Motor neuron (in vitro differentiated cells): ENCODE results near the gene DYNLL2. TPM values are rescaled to one million over a fixed set of nuclear protein-coding genes. Genes with fewer than 3 reads are reported as not detected.
"Not testable (repeated sequence)": the region's sequence is repeated elsewhere in the genome, so short reads cannot be mapped to it uniquely, and the experiment has no call there.

Experiments
- ATAC-seq, 8 experiments: fragments of 200-7000 bp; cut with Tn5 transposase; replicated peaks in 6 of 8; 2 replicates each; pipeline ENCODE4 v1.8.0; 2021; ENCODE audit warnings: mild to moderate bottlenecking in 8 of 8, moderate library complexity in 8 of 8
- H3K27ac ChIP-seq, 2 donors: fragments of 250-450 bp; sonication (Bioruptor Pico); 2 replicates each; pipeline ENCODE4 v1.9.0; 2021; ENCODE audit warnings: antibody characterized with exemption in 2 of 2, mild to moderate bottlenecking in 2 of 2, moderate library complexity in 1 of 2
- H3K4me1 ChIP-seq, 2 donors: fragments of 250-450 bp; sonication (Bioruptor Pico); replicated peaks in 1 of 2; 2 replicates each; pipeline ENCODE4 v1.6.1; 2021; ENCODE audit warnings: antibody characterized with exemption in 2 of 2, mild to moderate bottlenecking in 2 of 2, moderate library complexity in 1 of 2
- H3K4me3 ChIP-seq, 5 donors: fragments of 250-450 bp; sonication (Bioruptor Pico); 2 replicates each; pipeline ENCODE4 v1.9.0; 2021; ENCODE audit warnings: antibody characterized with exemption in 5 of 5, mild to moderate bottlenecking in 5 of 5, moderate library complexity in 4 of 5
- WGBS, 10 experiments: fragments of 450-650 bp; shearing (Covaris generic); methylation state at CpG; one replicate each; pipeline ENCODE4 v1.0.0; 2022; 5-methylcytosine and 5-hydroxymethylcytosine counted together
- in situ Hi-C, 9 experiments: fragments of 400-800 bp; cut with MboI; loops; one replicate each; pipeline ENCODE4 v1.15.0; 2021; ENCODE audit warnings: low sequenced_read_pairs in 9 of 9, low pct_unique_long_range_greater_than_20kb in 2 of 9; ENCODE audit not compliant: unreplicated experiment in 9 of 9
- total RNA-seq, 8 experiments: library from RNA; unstranded; fragments of 300-600 nt; gene quantifications; 2 replicates each; pipeline versions ENCODE4 v1.2.3 to v1.2.4, GENCODE V29; 2022

Gene DYNLL2
- total RNA-seq, 8 experiments from 2014 or later: 16.8 to 78.7 (median 36.0) TPM

GRCh38 chr17:58052945-58053715 is 30.1 kb upstream of the DYNLL2 start:
- no peak overlapping the region for H3K4me3 ChIP-seq
- peak overlapping the region in 1 of 2 donors; percentile 68 for H3K27ac ChIP-seq
- ATAC-seq: peak in 6 of 8 experiments; percentile 17 to 98 (median 96)
- peaks cover 12 to 18% of the 10 kb centered on the region in 2 donors for H3K4me1 ChIP-seq
- in situ Hi-C loops: no loop called here
- 12 to 84% (median 66%) methylated on average over 2 to 7 of the region's 8 CpGs for WGBS, 10 experiments

GRCh38 chr17:58054641-58055040 is 28.6 kb upstream of the DYNLL2 start:
- WGBS, 10 experiments: 0 to 90% (median 71%) methylated on average over 1 to 5 of the region's 6 CpGs; no CpG with 5 or more reads in 3 of the 10 experiments
- in situ Hi-C loops: no loop called here
- ATAC-seq: no peak
- Histone ChIP-seq H3K4me1 (peaks cover 12 to 18% of the 10 kb centered on the region in 2 donors), H3K4me3 (no peak overlapping the region), H3K27ac (no peak overlapping the region)

GRCh38 chr17:58056476-58056875 is 26.7 kb upstream of the DYNLL2 start:
- ATAC-seq: no peak
- in situ Hi-C loops: no loop called here
- Histone ChIP-seq H3K4me1 (peaks cover 12 to 18% of the 10 kb centered on the region in 2 donors), H3K4me3 (no peak overlapping the region), H3K27ac (no peak overlapping the region)

- Histone ChIP-seq H3K27ac (no peak overlapping the region), H3K4me3 (no peak overlapping the region), H3K4me1 (peaks cover 0 to 6% of the 10 kb centered on the region in 2 donors)
- ATAC-seq: peak in 1 of 8 experiments; percentile 16
- in situ Hi-C loops: no loop called here
- 17 to 67% (median 41%) methylated on average over 1 to 5 of the region's 5 CpGs; no CpG with 5 or more reads in 4 of the 10 experiments for WGBS, 10 experiments
These were observed 24.1 kb upstream of the DYNLL2 start for GRCh38 chr17:58059141-58059540.

GRCh38 chr17:58060596-58061191 is 22.5 kb upstream of the DYNLL2 start:
- H3K27ac ChIP-seq: no peak overlapping the region
- H3K4me3 ChIP-seq: no peak overlapping the region
- in situ Hi-C loops: no loop called here
- H3K4me1 ChIP-seq: peaks cover 0 to 6% of the 10 kb centered on the region in 2 donors
- 0 to 65% (median 25%) methylated on average over 1 to 7 of the region's 9 CpGs; no CpG with 5 or more reads in 4 of the 10 experiments for whole genome bisulfite sequencing, 10 experiments
- ATAC-seq: peak in 6 of 8 experiments; percentile 41 to 91 (median 68)

- 42 to 87% (median 70%) methylated on average over 2 to 4 of the region's 5 CpGs; no CpG with 5 or more reads in 4 of the 10 experiments for WGBS, 10 experiments
- Histone ChIP-seq H3K4me3 (no peak overlapping the region), H3K27ac (no peak overlapping the region), H3K4me1 (peaks cover 0 to 12% of the 10 kb centered on the region in 2 donors)
- no peak for ATAC-seq
- in situ Hi-C loops: no loop called here
These were observed 21.5 kb upstream of the DYNLL2 start for GRCh38 chr17:58061672-58062071.

- Histone ChIP-seq H3K27ac (no peak overlapping the region), H3K4me3 (no peak overlapping the region), H3K4me1 (peaks cover 0 to 7% of the 10 kb centered on the region in 2 donors)
- ATAC-seq: no peak
- in situ Hi-C loops: no loop called here
- 50 to 100% (median 100%) methylated on average over 1 of the region's 1 CpG; no CpG with 5 or more reads in 5 of the 10 experiments for WGBS, 10 experiments
These were observed 18.0 kb upstream of the DYNLL2 start for GRCh38 chr17:58065238-58065637.

- WGBS, 10 experiments: 17 to 80% (median 39%) methylated on average over 1 to 4 of the region's 4 CpGs; no CpG with 5 or more reads in 1 of the 10 experiments
- in situ Hi-C loops: no loop called here
- H3K4me3 ChIP-seq: no peak overlapping the region
- peak in 3 of 8 experiments; percentile 14 to 40 (median 33) for ATAC-seq
- H3K4me1 ChIP-seq: peaks cover 0 to 7% of the 10 kb centered on the region in 2 donors
- H3K27ac ChIP-seq: no peak overlapping the region
These were observed 16.8 kb upstream of the DYNLL2 start for GRCh38 chr17:58066401-58066800.

- H3K4me1 ChIP-seq: no peaks in the 10 kb centered on the region
- in situ Hi-C loops: no loop called here
- no peak overlapping the region for H3K27ac ChIP-seq
- H3K4me3 ChIP-seq: no peak overlapping the region
- ATAC-seq: peak in 1 of 8 experiments; percentile 20
- 14 to 83% (median 75%) methylated on average over 1 of the region's 1 CpG; no CpG with 5 or more reads in 5 of the 10 experiments for WGBS, 10 experiments
These were observed 10.4 kb upstream of the DYNLL2 start for GRCh38 chr17:58072862-58073261.

- 20% methylated on average over 1 of the region's 7 CpGs; no CpG with 5 or more reads in 9 of the 10 experiments for WGBS, 10 experiments
- in situ Hi-C loops: not testable (repeated sequence)
These were observed 10.0 kb upstream of the DYNLL2 start for GRCh38 chr17:58073266-58073665.

GRCh38 chr17:58074406-58074805 is 8.8 kb upstream of the DYNLL2 start:
- no CpG with 5 or more reads among the region's 28 CpGs for WGBS, 10 experiments
- in situ Hi-C loops, H3K27ac ChIP-seq, H3K4me3 ChIP-seq, ATAC-seq, H3K4me1 ChIP-seq: not testable (repeated sequence)

More at GRCh38 chr17:58073266-58073665, 10.0 kb upstream of the DYNLL2 start:
- ATAC-seq: peak in 1 of 8 experiments; percentile 25
- H3K4me1 ChIP-seq, H3K4me3 ChIP-seq, H3K27ac ChIP-seq: not testable (repeated sequence)

- ATAC-seq: no peak
- H3K4me3 ChIP-seq: no peak overlapping the region
- in situ Hi-C loops: no loop called here
- no peak overlapping the region for H3K27ac ChIP-seq
- H3K4me1 ChIP-seq: peaks cover 21 to 22% of the 10 kb centered on the region in 2 donors
- 0 to 90% (median 78%) methylated on average over 1 to 6 of the region's 6 CpGs; no CpG with 5 or more reads in 1 of the 10 experiments for WGBS, 10 experiments
These were observed 3.8 kb upstream of the DYNLL2 start for GRCh38 chr17:58079300-58080033.
